T-helper 1 cell treated with Interleukin-12 subunit alpha and Interleukin-12 subunit beta and Interleukin-4 antibody, amounts not matched to agents 30 μg/mL and 1 μg/mL, for 36 hours (primary cell): ENCODE results near the gene RNH1.
"Not testable (repeated sequence)": the region's sequence is repeated elsewhere in the genome, so short reads cannot be mapped to it uniquely, and the experiment has no call there.

Experiments
- H3K27ac Mint-ChIP-seq: one replicate; pipeline ENCODE4 v1.8.0; 2021; ENCODE audit warnings: mild to moderate bottlenecking, mixed read lengths
- H3K27me3 Mint-ChIP-seq: one replicate; pipeline ENCODE4 v1.8.0; 2021; ENCODE audit warnings: low read depth, mixed read lengths
- H3K36me3 Mint-ChIP-seq: one replicate; pipeline ENCODE4 v1.8.0; 2021; ENCODE audit warnings: low read depth, mixed read lengths
- H3K4me1 Mint-ChIP-seq: one replicate; pipeline ENCODE4 v1.8.0; 2021; ENCODE audit warnings: low read depth, mixed read lengths
- H3K4me3 Mint-ChIP-seq: one replicate; pipeline ENCODE4 v1.8.0; 2021; ENCODE audit warnings: mild to moderate bottlenecking, moderate library complexity, mixed read lengths
- H3K9me3 Mint-ChIP-seq: one replicate; pipeline ENCODE4 v1.8.0; 2021; ENCODE audit warnings: mixed read lengths

The RNH1 gene

DNA sequence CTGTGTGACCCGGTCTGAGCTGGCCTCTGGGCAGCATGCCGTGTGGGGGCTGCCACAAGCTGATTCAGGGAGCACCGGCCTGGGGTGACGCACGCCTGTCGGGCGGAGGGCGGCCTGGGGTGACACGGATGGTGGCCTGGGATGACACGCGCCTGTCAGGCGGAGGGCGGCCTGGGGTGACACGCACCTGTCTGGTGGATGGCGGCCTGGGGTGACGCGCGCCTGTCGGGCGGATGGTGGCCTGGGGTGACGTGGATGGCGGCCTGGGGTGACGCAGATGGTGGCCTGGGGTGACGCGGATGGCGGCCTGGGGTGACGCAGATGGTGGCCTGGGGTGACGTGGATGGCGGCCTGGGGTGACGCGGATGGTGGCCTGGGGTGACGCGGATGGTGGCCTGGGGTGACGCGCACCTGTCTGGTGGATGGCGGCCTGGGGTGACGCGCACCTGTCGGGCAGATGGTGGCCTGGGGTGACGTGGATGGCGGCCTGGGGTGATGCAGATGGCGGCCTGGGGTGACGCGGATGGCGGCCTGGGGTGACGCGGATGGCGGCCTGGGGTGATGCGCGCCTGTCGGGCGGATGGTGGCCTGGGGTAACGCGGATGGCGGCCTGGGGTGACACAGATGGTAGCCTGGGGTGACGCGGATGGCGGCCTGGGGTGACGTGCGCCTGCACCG is 35.4 kb downstream of the RNH1 start:
- Mint-ChIP-seq H3K4me3 (no peak overlapping the region), H3K9me3 (no peaks in the 10 kb centered on the region), H3K27me3 (no peaks in the 10 kb centered on the region), H3K27ac (no peak overlapping the region), H3K36me3 (no peaks in the 10 kb centered on the region), H3K4me1 (no peaks in the 10 kb centered on the region)

GRCh38 chr11:469684-470560 is 37.1 kb downstream of the RNH1 start:
- no peaks in the 10 kb centered on the region for H3K9me3 Mint-ChIP-seq
- no peaks in the 10 kb centered on the region for H3K4me1 Mint-ChIP-seq
- H3K27me3 Mint-ChIP-seq: no peaks in the 10 kb centered on the region
- H3K4me3 Mint-ChIP-seq: no peak overlapping the region
- peaks cover 2% of the 10 kb centered on the region for H3K36me3 Mint-ChIP-seq
- H3K27ac Mint-ChIP-seq: no peak overlapping the region

DNA sequence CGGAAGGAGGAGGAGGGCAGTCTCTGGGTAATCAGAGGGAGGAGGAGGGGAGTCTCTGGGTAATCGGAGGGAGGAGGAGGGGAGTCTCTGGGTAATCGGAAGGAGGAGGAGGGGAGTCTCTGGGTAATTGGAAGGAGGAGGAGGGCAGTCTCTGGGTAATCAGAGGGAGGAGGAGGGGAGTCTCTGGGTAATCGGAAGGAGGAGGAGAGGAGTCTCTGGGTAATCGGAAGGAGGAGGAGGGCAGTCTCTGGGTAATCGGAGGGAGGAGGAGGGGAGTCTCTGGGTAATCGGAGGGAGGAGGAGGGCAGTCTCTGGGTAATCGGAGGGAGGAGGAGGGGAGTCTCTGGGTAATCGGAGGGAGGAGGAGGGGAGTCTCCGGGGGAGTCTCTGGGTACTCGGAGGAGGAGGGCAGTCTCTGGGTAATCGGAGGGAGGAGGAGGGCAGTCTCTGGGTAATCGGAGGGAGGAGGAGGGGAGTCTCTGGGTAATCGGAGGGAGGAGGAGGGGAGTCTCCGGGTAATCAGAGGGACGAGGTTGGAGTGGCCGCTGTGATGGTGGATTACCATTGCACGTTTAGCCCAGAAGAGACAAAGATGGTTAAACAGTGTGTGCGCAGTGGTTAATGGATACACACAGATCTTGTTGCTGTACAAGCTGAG is 37.9 kb downstream of the RNH1 start:
- not testable (repeated sequence) for H3K9me3 Mint-ChIP-seq, H3K27me3 Mint-ChIP-seq, H3K4me1 Mint-ChIP-seq, H3K4me3 Mint-ChIP-seq, H3K27ac Mint-ChIP-seq, H3K36me3 Mint-ChIP-seq

DNA sequence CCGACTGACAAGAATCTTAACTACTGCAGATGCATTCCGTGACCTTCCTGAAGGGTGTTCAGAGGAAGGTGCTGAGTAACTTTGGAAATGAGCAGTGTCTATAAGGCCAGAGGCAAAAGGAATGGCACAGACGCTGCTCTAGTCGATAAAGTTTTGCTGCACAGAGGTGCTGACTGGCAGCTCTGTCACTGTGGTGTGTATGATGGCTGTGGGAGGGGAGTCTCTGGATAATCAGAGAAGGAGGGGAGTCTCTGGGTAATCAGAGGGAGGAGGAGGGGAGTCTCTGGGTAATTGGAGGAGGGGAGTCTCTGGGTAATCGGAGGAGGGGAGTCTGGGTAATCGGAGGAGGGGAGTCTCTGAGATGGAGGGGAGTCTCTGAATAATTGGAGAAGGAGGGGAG is 38.5 kb downstream of the RNH1 start:
- no peak overlapping the region for H3K27ac Mint-ChIP-seq
- H3K4me3 Mint-ChIP-seq: no peak overlapping the region
- H3K27me3 Mint-ChIP-seq: no peaks in the 10 kb centered on the region
- H3K4me1 Mint-ChIP-seq: no peaks in the 10 kb centered on the region
- H3K36me3 Mint-ChIP-seq: peaks cover 2% of the 10 kb centered on the region
- no peaks in the 10 kb centered on the region for H3K9me3 Mint-ChIP-seq

DNA sequence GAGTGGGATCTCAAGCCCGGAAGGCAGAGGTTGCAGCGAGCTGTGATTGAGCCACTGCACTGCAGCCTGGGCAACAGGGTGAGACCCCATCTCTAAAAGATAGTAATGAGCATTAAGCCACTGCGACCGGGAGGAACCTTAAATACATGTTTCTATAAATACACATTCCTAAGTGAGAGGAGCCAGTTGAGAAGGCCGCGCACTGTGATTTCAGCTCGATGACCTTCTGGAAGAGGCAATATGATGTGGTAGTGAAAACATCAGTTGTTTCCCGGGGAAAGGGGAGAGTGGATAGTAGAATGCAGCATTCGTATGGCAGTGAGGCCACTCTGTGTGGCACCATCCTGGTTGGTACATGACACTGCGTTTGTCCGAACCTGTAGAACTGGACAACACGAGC is 39.0 kb downstream of the RNH1 start:
- H3K36me3 Mint-ChIP-seq: peaks cover 2% of the 10 kb centered on the region
- no peak overlapping the region for H3K4me3 Mint-ChIP-seq
- H3K4me1 Mint-ChIP-seq: no peaks in the 10 kb centered on the region
- no peaks in the 10 kb centered on the region for H3K27me3 Mint-ChIP-seq
- no peak overlapping the region for H3K27ac Mint-ChIP-seq
- no peaks in the 10 kb centered on the region for H3K9me3 Mint-ChIP-seq

- no peaks in the 10 kb centered on the region for H3K27me3 Mint-ChIP-seq
- peaks cover 2% of the 10 kb centered on the region for H3K36me3 Mint-ChIP-seq
- H3K4me3 Mint-ChIP-seq: no peak overlapping the region
- H3K9me3 Mint-ChIP-seq: no peaks in the 10 kb centered on the region
- H3K27ac Mint-ChIP-seq: no peak overlapping the region
- no peaks in the 10 kb centered on the region for H3K4me1 Mint-ChIP-seq
Measured at GRCh38 chr11:465896-466530, 41.0 kb downstream of the RNH1 start.

DNA sequence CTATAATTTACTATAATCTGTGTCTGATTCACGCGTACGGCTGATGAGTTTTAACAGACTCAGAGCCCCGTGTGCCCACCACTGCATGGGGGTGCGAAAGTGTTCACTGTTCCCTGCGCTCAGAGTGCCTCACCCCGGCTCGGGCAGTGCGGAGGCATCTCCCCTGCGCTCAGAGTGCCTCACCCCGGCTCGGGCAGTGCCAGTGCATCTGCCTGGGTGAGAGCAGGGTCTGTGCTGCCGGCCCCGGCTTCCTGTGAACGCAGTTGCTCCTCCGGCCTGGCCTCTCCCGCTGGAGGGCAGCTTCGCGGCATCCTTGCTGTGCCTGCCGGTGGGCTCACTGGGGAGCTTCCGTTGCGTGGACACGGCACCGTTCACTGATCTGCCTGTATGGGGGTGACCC is 42.7 kb downstream of the RNH1 start:
- Mint-ChIP-seq H3K27me3 (no peaks in the 10 kb centered on the region), H3K4me1 (no peaks in the 10 kb centered on the region), H3K36me3 (peaks cover 4% of the 10 kb centered on the region), H3K9me3 (no peaks in the 10 kb centered on the region), H3K4me3 (no peak overlapping the region), H3K27ac (no peak overlapping the region)

- peaks cover 7% of the 10 kb centered on the region for H3K4me1 Mint-ChIP-seq
- no peak overlapping the region for H3K27ac Mint-ChIP-seq
- peaks cover 10% of the 10 kb centered on the region for H3K36me3 Mint-ChIP-seq
Measured at GRCh38 chr11:462107-462890, 44.7 kb downstream of the RNH1 start.

DNA sequence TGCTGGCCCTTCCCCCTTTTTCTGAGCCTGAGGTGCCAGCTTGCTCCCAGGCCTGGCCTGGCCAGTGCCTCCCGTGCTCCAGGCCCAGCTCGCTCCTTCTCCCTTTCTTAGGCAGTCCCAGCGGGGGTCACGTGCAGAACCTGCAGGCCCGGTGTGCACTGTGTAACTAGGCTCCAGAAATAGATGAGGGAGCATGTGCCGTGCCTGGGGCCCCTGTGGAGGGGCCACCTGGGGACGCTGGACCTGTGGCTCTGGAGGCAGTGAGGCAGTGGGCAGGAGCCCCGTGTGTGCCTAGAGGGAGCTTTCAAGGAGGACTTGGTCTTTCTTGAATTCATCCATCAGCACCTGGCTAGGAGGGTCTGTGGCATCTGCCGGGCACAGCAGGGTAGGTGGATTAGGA is 45.4 kb downstream of the RNH1 start:
- peaks cover 14% of the 10 kb centered on the region for H3K4me1 Mint-ChIP-seq
- H3K9me3 Mint-ChIP-seq: no peaks in the 10 kb centered on the region
- H3K27ac Mint-ChIP-seq: no peak overlapping the region
- H3K27me3 Mint-ChIP-seq: no peaks in the 10 kb centered on the region
- H3K36me3 Mint-ChIP-seq: peaks cover 10% of the 10 kb centered on the region
- no peak overlapping the region for H3K4me3 Mint-ChIP-seq

More at GRCh38 chr11:462107-462890, 44.7 kb downstream of the RNH1 start:
- Mint-ChIP-seq H3K27me3 (no peaks in the 10 kb centered on the region), H3K4me3 (no peak overlapping the region), H3K9me3 (no peaks in the 10 kb centered on the region)

GRCh38 chr11:460331-461199 is 46.5 kb downstream of the RNH1 start:
- Mint-ChIP-seq H3K36me3 (peaks cover 8% of the 10 kb centered on the region), H3K4me1 (peaks cover 17% of the 10 kb centered on the region), H3K4me3 (no peak overlapping the region), H3K27me3 (no peaks in the 10 kb centered on the region), H3K27ac (no peak overlapping the region), H3K9me3 (no peaks in the 10 kb centered on the region)

GRCh38 chr11:459511-460220 is 47.4 kb downstream of the RNH1 start:
- peaks cover 8% of the 10 kb centered on the region for H3K36me3 Mint-ChIP-seq
- no peaks in the 10 kb centered on the region for H3K27me3 Mint-ChIP-seq
- no peaks in the 10 kb centered on the region for H3K9me3 Mint-ChIP-seq
- no peak overlapping the region for H3K4me3 Mint-ChIP-seq
- peaks cover 17% of the 10 kb centered on the region for H3K4me1 Mint-ChIP-seq
- no peak overlapping the region for H3K27ac Mint-ChIP-seq

DNA sequence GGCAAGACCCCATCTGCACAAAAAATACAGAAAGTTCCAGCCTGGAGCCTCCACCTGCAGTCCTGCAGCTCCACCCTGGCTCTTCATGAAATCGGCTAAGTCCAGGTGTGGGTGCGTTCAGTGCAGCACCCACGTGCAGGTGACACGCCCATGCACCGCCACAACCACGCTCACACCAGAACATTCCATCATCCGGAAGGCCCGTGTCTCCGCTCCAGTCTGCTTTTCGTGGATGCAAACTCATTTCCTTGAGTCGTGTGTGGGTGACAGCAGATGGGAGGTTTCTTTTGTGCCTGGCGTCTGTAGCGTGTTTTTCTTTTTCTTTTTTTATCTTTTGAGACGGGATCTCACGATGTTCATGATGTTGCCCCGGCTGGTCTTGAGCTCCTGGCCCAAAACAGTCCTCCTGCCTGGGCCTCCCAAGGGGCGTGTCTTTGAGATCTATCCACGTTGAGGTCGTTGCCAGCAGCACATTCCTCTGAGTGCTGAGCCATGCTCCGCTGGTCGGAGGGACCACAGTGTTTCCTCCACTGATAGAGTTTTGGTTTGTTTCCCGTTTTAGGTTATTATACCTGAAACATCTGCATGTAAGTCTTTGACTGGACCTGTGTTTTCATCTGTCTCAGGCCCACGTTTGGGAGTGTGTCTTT is 49.8 kb downstream of the RNH1 start:
- H3K4me1 Mint-ChIP-seq: peaks cover 19% of the 10 kb centered on the region
- H3K27me3 Mint-ChIP-seq: no peaks in the 10 kb centered on the region
- no peaks in the 10 kb centered on the region for H3K9me3 Mint-ChIP-seq
- peak overlapping the region; percentile 36 for H3K27ac Mint-ChIP-seq
- H3K36me3 Mint-ChIP-seq: peaks cover 15% of the 10 kb centered on the region
- H3K4me3 Mint-ChIP-seq: peak overlapping the region; percentile 12
